Measurements from ENCODE around the gene C19orf47. TPM values are rescaled to one million over a fixed set of nuclear protein-coding genes. Genes with fewer than 3 reads are reported as not detected.

The C19orf47 gene
- total and polyA plus RNA-seq, 9 donors: 36.6 to 70.2 (median 58.5) TPM

DNA sequence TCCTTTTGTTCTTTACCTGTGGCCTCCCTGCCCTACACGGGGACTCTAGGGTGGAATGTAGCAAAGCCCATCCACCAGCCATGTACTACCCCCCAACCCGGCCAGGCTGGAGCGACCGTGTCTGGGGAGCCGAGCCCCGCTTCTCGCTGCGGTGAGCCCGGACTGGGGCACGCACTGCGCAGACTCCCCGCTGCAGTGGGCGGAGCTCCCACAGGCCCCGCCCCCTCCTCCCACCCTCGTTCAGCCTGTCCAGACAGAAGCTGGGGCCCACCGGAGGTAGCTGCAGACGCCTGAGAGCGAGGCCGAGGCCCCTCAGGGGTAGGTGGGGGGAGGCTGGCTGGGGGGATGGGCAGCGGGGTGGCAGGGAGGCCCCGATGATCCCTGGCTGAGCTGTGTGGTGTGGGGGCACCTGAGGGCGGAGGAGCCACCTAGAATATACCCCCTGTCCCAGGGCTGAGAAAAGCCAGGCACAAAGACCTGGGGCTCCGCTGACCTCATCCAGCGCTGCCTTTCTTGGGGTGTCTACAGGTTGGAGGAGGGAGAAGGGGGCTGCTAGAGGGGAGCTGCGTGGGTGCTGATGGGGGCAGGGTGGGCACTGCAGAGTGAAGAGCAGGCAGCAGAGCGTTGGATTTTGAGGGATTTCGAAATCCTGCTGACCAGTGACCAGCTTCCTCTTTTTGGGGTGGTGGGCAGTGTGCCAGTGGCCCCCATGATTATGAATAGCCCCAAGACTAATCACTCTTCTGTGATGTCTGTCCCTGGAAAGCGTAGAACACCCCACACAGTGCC is 17.6 kb upstream of the C19orf47 start:
- DNase-seq: peak; percentile 88
- H3K9me3 ChIP-seq (replicated peaks; ENCODE audit: control insufficient read depth, low read depth, low read length): no peaks in the 10 kb centered on the region
- H3K27ac ChIP-seq (ENCODE audit: low read length): peak overlapping the region; percentile 77
- H3K4me3 ChIP-seq (ENCODE audit: low read length): peak overlapping the region; percentile 55
- H3K4me1 ChIP-seq (ENCODE audit: control insufficient read depth, insufficient read depth, low read length): peaks cover 33% of the 10 kb centered on the region
- H3K36me3 ChIP-seq (ENCODE audit: control insufficient read depth, insufficient read depth, low read length): peaks cover 42% of the 10 kb centered on the region
- no peaks in the 10 kb centered on the region for H3K27me3 ChIP-seq (ENCODE audit: control insufficient read depth, insufficient read depth, low read length)
- WGBS (ENCODE audit: insufficient coverage): 8% methylated on average over 13 of the region's 28 CpGs

DNA sequence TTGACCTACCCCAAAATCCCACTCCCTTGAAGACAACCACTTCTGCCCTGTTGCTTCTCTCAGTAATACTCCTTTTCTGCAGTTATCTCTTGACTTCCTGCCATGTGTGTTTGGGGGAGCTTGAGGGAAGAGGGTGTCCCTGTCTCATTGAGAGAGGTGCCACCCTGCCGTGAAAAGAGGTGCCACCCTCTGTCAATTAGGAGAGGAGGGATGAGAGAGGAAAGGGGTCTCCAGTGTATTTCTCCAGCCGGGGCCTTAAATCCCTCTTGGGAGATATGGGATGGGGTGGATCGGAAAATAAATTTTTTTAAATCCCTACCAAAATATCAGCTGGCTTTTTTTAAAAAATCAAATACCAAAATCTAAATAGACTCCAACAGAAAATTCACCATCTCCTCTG is 16.8 kb upstream of the C19orf47 start:
- H3K27ac ChIP-seq (ENCODE audit: low read length): no peak overlapping the region
- DNase-seq: no peak
- 17% methylated on average over 1 of the region's 3 CpGs for WGBS (ENCODE audit: insufficient coverage)
- H3K27me3 ChIP-seq (ENCODE audit: control insufficient read depth, insufficient read depth, low read length): no peaks in the 10 kb centered on the region
- H3K9me3 ChIP-seq (replicated peaks; ENCODE audit: control insufficient read depth, low read depth, low read length): no peaks in the 10 kb centered on the region
- H3K4me3 ChIP-seq (ENCODE audit: low read length): no peak overlapping the region
- H3K36me3 ChIP-seq (ENCODE audit: control insufficient read depth, insufficient read depth, low read length): peaks cover 35% of the 10 kb centered on the region
- peaks cover 35% of the 10 kb centered on the region for H3K4me1 ChIP-seq (ENCODE audit: control insufficient read depth, insufficient read depth, low read length)

DNA sequence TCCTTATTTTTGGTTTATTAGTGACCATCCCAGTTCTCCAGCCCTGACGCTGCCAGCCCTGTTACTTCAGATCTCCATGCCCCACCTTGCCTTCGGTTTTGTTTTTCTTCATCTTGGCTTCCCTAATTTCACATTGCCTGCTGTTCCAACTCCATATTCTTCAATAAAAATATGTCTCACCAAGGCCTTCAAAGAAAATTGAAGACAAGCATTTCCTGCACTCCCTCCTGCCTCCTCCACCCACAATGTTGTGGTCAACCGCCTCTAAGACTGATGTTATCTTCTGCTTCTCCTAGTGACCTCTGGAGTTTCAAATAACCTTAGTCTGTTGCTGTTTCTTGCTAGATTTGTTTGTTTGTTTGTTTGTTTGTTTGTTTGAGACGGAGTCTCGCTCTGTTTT is 14.9 kb upstream of the C19orf47 start:
- no peaks in the 10 kb centered on the region for H3K9me3 ChIP-seq (replicated peaks; ENCODE audit: control insufficient read depth, low read depth, low read length)
- peaks cover 28% of the 10 kb centered on the region for H3K4me1 ChIP-seq (ENCODE audit: control insufficient read depth, insufficient read depth, low read length)
- H3K27ac ChIP-seq (ENCODE audit: low read length): no peak overlapping the region
- H3K4me3 ChIP-seq (ENCODE audit: low read length): no peak overlapping the region
- H3K27me3 ChIP-seq (ENCODE audit: control insufficient read depth, insufficient read depth, low read length): no peaks in the 10 kb centered on the region
- 91% methylated on average over 4 of the region's 5 CpGs for WGBS (ENCODE audit: insufficient coverage)
- no peak for DNase-seq
- peaks cover 16% of the 10 kb centered on the region for H3K36me3 ChIP-seq (ENCODE audit: control insufficient read depth, insufficient read depth, low read length)

DNA sequence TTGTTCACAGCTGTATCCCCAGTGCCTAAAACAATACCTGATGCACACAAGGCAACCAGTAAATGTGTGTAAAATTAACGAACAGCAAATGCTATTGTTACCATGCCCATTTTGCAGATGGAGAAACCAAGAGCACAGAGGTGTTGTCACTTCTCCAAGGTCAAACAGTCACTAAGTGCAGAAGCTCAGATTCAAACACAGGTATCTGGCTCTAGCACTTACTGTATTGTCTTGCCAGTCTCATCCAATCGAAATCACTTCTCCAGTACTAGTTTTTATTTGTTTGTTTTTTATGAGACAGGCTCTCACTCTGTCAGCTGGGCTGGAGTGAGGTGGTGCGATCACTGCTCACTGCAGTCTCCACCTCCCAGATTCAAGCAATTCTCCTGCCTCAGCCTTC is 14.0 kb upstream of the C19orf47 start:
- no peaks in the 10 kb centered on the region for H3K27me3 ChIP-seq (ENCODE audit: control insufficient read depth, insufficient read depth, low read length)
- no peak overlapping the region for H3K27ac ChIP-seq (ENCODE audit: low read length)
- 100% methylated on average over 1 of the region's 3 CpGs for WGBS (ENCODE audit: insufficient coverage)
- H3K36me3 ChIP-seq (ENCODE audit: control insufficient read depth, insufficient read depth, low read length): peaks cover 12% of the 10 kb centered on the region
- H3K9me3 ChIP-seq (replicated peaks; ENCODE audit: control insufficient read depth, low read depth, low read length): no peaks in the 10 kb centered on the region
- peaks cover 19% of the 10 kb centered on the region for H3K4me1 ChIP-seq (ENCODE audit: control insufficient read depth, insufficient read depth, low read length)
- H3K4me3 ChIP-seq (ENCODE audit: low read length): no peak overlapping the region
- DNase-seq: no peak

DNA sequence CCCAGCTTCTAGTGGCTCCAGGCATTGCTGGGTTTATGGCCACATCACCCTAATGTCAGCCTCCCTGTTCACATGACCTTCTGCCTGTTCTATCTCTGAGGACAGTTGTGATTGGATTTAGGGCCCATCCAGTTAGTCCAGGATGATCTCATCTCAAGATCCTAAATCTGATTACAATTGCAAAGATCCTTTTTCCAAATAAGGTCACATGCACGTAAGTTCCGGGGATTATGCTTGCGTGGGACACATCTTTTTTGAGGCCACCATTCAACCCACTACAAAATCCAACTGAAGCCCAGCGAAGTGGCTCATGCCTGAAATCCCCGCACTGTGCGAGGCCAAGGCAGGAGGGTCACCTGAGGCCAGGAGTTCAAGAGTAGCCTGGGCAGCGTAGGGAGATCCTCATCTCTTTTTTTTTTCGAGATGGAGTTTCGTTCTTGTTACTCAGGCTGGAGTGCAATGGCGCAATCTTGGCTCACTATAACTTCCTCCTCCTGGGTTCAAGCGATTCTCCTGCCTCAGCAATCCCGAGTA is 12.6 kb upstream of the C19orf47 start:
- DNase-seq: peak; percentile 48
- 90% methylated on average over 7 of the region's 12 CpGs for WGBS (ENCODE audit: insufficient coverage)
- Histone ChIP-seq H3K4me1 (ENCODE audit: control insufficient read depth, insufficient read depth, low read length) (peaks cover 5% of the 10 kb centered on the region), H3K36me3 (ENCODE audit: control insufficient read depth, insufficient read depth, low read length) (peaks cover 7% of the 10 kb centered on the region), H3K9me3 (replicated peaks; ENCODE audit: control insufficient read depth, low read depth, low read length) (no peaks in the 10 kb centered on the region), H3K27ac (ENCODE audit: low read length) (no peak overlapping the region), H3K4me3 (ENCODE audit: low read length) (no peak overlapping the region), H3K27me3 (ENCODE audit: control insufficient read depth, insufficient read depth, low read length) (no peaks in the 10 kb centered on the region)

DNA sequence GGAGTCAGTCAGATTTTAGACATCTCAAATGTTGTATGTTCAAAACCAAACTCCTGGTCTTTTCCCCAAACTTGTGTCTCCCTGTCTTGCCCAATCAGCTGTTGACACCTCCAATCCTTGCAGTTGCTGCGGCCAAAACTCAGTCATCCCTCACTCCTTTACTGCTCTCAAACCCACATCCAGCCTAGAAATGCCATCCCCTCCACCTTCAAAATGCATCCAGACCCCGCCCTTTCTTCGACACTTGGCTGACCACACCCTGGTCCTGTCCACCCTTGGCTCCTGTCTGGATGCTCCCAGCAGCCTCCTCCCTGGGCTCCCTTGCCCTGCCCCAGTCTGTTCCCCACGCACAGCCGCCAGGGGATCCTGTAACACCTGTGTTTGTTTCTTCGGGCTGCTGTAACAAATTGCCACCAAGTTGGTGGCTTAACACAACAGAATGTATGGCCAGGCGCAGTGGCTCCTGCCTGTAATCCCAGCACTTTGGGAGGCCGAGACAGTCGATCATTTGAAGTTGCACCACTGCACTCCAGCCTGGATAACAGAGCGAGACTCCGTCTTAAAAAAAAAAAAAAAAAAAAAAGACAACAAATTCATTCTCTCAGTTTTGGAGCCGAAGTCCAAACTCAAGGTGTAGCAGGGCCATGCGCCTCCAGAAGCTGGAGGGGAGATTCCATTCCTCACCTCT is 12.0 kb upstream of the C19orf47 start:
- no peaks in the 10 kb centered on the region for H3K9me3 ChIP-seq (replicated peaks; ENCODE audit: control insufficient read depth, low read depth, low read length)
- H3K36me3 ChIP-seq (ENCODE audit: control insufficient read depth, insufficient read depth, low read length): peaks cover 10% of the 10 kb centered on the region
- H3K4me3 ChIP-seq (ENCODE audit: low read length): no peak overlapping the region
- H3K4me1 ChIP-seq (ENCODE audit: control insufficient read depth, insufficient read depth, low read length): peaks cover 5% of the 10 kb centered on the region
- 78% methylated on average over 11 of the region's 13 CpGs for WGBS (ENCODE audit: insufficient coverage)
- DNase-seq: no peak
- no peak overlapping the region for H3K27ac ChIP-seq (ENCODE audit: low read length)
- no peaks in the 10 kb centered on the region for H3K27me3 ChIP-seq (ENCODE audit: control insufficient read depth, insufficient read depth, low read length)

DNA sequence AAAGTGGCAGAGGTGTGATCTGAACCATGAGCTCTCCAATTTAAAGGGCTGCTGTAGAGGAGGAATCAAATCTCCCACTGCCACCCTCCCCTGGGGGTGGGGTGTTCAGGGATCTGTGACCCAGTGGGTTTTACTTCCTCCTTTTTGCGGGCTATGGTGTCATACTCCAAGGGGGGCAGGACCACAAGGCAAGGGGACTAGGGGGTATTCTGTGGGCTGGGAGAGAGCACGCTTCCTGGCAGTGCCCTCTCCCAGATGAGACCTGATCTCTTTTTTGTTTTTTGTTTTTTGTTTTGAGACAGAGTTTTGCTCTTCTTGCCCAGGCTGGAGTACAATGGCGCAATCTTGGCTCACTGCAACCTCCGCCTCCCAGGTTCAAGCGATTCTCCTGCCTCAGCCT is 10.6 kb upstream of the C19orf47 start:
- DNase-seq: peak; percentile 57
- Histone ChIP-seq H3K4me3 (ENCODE audit: low read length) (no peak overlapping the region), H3K36me3 (ENCODE audit: control insufficient read depth, insufficient read depth, low read length) (peaks cover 10% of the 10 kb centered on the region), H3K27ac (ENCODE audit: low read length) (no peak overlapping the region), H3K4me1 (ENCODE audit: control insufficient read depth, insufficient read depth, low read length) (peaks cover 2% of the 10 kb centered on the region), H3K9me3 (replicated peaks; ENCODE audit: control insufficient read depth, low read depth, low read length) (no peaks in the 10 kb centered on the region), H3K27me3 (ENCODE audit: control insufficient read depth, insufficient read depth, low read length) (no peaks in the 10 kb centered on the region)
- no CpG with 5 or more reads among the region's 5 CpGs for WGBS (ENCODE audit: insufficient coverage)

DNA sequence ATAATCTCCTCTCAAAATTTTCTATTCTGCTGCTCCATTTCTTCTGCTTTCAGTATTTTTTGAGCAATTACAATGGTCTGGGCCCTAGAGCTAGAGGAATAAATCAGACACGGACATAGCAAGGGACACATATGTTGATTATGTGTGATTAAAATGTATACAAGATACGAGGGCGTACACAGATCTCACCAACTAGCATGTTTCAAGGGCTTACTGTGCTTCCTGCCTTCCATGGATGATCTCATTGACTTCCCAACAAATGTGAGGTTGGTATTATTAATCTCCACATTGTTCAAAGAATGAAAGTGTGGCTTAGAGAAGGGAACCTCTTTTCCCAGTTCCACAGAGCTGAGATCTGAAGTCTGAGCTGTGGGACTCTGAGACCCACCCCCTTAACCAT is 9.4 kb upstream of the C19orf47 start:
- no peak for DNase-seq
- Histone ChIP-seq H3K27ac (ENCODE audit: low read length) (no peak overlapping the region), H3K27me3 (ENCODE audit: control insufficient read depth, insufficient read depth, low read length) (no peaks in the 10 kb centered on the region), H3K36me3 (ENCODE audit: control insufficient read depth, insufficient read depth, low read length) (peaks cover 10% of the 10 kb centered on the region), H3K4me1 (ENCODE audit: control insufficient read depth, insufficient read depth, low read length) (peaks cover 2% of the 10 kb centered on the region), H3K9me3 (replicated peaks; ENCODE audit: control insufficient read depth, low read depth, low read length) (no peaks in the 10 kb centered on the region), H3K4me3 (ENCODE audit: low read length) (no peak overlapping the region)
- WGBS (ENCODE audit: insufficient coverage): no CpG with 5 or more reads among the region's 3 CpGs

DNA sequence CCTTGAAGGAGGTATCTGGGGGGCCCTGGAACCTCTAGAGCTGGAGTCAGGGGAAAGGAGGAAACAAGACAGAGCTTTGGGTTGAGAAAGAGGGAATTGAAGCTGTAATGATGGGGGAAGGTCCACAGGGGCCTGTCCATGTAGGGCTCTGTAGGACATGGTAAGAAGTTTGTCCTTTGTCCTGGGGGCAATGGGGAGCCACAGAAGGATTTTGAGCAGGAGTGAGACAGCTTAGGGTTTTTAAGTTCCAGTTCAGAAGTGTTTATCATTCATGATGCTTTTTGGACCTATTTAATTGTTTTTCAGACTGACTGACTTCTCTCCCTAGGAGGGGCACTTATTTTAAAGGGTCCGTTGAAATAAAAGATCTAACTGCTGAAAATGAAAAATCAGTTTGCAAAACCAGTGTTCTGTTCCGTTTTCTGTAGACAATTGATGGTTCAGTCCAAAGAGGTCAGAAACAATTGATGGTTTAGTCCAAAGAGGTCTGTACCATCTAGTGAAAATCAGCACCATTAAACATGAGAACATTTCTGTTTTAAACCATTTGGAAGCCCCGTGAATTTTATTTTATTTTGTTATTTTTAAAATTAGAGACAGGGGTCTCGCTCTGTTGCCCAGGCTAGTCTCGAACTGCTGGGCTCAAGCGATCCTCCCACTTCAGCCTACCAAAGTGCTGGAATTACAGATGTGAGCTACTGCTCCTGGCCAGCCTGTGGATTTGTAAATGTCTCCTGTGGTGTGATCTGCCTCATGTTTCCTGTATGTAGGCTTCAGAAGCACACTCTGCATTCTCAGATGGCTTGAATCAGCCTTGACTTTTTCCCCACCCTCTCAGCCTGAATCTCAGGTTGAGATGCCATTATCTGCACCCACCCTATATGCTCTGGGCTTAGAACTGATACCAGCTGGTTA is 8.7 kb upstream of the C19orf47 start:
- no peak for DNase-seq
- no peak overlapping the region for H3K27ac ChIP-seq (ENCODE audit: low read length)
- peaks cover 2% of the 10 kb centered on the region for H3K4me1 ChIP-seq (ENCODE audit: control insufficient read depth, insufficient read depth, low read length)
- H3K9me3 ChIP-seq (replicated peaks; ENCODE audit: control insufficient read depth, low read depth, low read length): no peaks in the 10 kb centered on the region
- no peaks in the 10 kb centered on the region for H3K27me3 ChIP-seq (ENCODE audit: control insufficient read depth, insufficient read depth, low read length)
- WGBS (ENCODE audit: insufficient coverage): no CpG with 5 or more reads among the region's 6 CpGs
- peaks cover 10% of the 10 kb centered on the region for H3K36me3 ChIP-seq (ENCODE audit: control insufficient read depth, insufficient read depth, low read length)
- no peak overlapping the region for H3K4me3 ChIP-seq (ENCODE audit: low read length)
